Measurements from ENCODE around the gene TTC3.

GRCh38 chr21:37214952-37215351, 141.9 kb downstream of the TTC3 start:
- TF ChIP-seq CTCF (IDR thresholded peaks at IDR 0.05), result no peak
- TF ChIP-seq POLR2A (IDR thresholded peaks at IDR 0.05), result no peak
